Epidermal melanocyte (primary cell): ENCODE results near the gene COX8A.
"Not testable (repeated sequence)": the region's sequence is repeated elsewhere in the genome, so short reads cannot be mapped to it uniquely, and the experiment has no call there.

ENCODE experiments used
- DNase-seq: peaks from one replicate; pipeline ENCODE4 v3.0.0; 2011; ENCODE audit warnings: low spot score; ENCODE audit not compliant: insufficient read length

Gene COX8A

DNA sequence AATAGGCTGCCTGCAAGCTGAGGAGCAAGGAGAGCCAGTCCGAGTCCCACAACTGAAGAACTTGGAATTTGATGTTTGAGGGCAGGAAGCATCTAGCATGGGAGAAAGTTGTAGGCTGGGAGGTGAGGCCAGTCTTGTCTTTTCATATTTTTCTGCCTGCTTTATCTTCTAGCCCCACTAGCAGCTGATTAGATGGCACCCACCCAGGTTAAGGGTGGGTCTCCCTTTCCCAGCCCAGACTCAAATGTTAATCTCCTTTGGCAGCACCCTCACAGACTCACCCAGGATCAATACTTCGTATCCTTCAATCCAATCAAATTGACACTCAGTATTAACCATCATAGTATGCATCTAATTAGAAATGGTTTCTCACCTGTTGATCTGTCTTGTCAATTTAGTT, 5.0 kb upstream of the COX8A start:
- no peak for DNase-seq

- no peak for DNase-seq
Observed at GRCh38 chr11:63970902-63971301, 3.5 kb upstream of the COX8A start.

GRCh38 chr11:63973912-63974258, 535 bp upstream of the COX8A start:
- not testable (repeated sequence) for DNase-seq

- DNase-seq, result no peak
Observed at GRCh38 chr11:63978551-63979239, 4.3 kb downstream of the COX8A start.

- no peak for DNase-seq
Observed at GRCh38 chr11:63979426-63979825, 5.0 kb downstream of the COX8A start.

- peak; percentile 16 for DNase-seq
Observed at GRCh38 chr11:63985812-63986155, 11.4 kb downstream of the COX8A start.

- DNase-seq, result peak; percentile 97
Observed at GRCh38 chr11:63986156-63986931, 11.9 kb downstream of the COX8A start, which contains the start of gene OTUB1. TSS of gene OTUB1 (plus strand) at chr11:63986438. CDS start at chr11:63986457, 19 bp downstream.

DNA sequence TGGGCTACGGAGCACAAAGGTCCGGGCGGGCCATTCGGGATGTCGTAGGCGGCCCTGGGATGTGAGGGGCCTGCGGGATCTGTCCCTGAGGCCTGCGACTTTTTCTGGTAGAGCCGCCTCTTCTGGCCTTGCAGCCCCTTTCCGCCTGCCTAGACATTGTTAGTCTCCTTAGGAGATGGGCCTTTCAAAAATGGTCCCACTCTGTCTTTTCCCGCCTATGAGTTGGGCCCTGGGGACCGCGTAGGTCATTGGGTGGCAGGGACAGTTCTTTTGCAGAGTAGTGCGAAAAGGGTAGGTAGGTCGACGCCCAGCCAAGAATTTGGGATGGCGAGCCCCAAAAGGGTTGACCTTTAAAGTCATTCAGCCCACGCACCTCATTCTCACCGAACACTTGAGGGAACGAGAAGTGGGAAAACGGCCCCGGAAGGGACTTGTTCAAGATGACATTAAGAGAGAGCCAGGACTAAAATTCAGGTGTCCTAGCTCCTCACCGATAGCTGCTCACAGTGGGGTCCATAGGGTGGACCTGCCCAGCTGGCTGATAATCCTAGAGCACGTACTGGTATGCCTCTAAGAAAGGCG, 12.6 kb downstream of the COX8A start:
- DNase-seq, result no peak

DNA sequence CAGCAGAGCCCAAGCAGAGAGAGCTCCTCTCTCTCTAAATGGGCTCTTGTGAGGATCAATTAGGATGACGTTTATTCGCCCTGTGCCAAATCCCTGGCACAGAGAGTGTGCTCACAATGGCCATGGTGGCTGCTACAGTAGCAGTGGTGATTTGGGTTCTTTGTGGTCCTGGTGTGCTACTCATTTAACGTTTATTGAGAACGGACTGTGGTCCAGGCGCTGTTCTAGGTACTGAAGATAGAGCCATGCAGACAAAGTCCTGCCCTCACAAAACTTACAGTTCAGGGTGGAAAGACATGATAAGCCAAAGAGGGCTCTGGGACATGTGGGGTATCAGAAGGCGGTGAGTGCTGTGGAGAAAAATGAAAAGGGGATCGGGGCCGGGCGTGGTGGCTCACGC, 17.1 kb downstream of the COX8A start:
- DNase-seq, result no peak

DNA sequence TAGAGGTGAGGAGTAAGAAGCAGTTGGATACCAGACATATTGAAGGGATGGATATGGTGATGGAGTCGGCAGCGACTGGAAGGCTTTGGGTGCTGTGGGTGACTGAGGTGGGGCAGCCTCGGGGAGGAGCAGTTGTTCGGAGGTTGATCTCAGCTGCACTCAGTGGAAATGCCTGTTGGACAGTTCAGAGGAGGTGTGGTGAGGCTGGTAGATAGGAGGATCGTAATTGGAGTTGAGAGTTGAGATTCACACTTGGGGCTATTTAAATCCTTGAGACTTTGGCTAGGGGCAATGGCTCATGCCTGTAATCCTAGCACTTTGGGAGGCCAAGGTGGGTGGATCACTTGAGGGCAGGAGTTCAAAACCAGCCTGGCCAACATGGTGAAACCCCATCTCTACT, 18.7 kb downstream of the COX8A start:
- DNase-seq, result no peak

GRCh38 chr11:63993993-63994392, 19.6 kb downstream of the COX8A start:
- no peak for DNase-seq

- DNase-seq, result no peak
Observed at GRCh38 chr11:63996512-63996911, 22.1 kb downstream of the COX8A start.

DNA sequence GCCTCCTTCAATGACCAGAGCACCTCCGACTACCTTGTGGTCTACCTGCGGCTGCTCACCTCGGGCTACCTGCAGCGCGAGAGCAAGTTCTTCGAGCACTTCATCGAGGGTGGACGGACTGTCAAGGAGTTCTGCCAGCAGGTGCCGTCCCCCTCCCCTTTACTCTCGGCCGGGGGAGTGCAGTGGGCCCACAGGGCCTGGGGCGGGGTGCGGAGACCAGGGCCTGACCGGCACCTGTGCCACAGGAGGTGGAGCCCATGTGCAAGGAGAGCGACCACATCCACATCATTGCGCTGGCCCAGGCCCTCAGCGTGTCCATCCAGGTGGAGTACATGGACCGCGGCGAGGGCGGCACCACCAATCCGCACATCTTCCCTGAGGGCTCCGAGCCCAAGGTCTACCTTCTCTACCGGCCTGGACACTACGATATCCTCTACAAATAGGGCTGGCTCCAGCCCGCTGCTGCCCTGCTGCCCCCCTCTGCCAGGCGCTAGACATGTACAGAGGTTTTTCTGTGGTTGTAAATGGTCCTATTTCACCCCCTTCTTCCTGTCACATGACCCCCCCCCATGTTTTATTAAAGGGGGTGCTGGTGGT, 22.8 kb downstream of the COX8A start:
- DNase-seq, result no peak

DNA sequence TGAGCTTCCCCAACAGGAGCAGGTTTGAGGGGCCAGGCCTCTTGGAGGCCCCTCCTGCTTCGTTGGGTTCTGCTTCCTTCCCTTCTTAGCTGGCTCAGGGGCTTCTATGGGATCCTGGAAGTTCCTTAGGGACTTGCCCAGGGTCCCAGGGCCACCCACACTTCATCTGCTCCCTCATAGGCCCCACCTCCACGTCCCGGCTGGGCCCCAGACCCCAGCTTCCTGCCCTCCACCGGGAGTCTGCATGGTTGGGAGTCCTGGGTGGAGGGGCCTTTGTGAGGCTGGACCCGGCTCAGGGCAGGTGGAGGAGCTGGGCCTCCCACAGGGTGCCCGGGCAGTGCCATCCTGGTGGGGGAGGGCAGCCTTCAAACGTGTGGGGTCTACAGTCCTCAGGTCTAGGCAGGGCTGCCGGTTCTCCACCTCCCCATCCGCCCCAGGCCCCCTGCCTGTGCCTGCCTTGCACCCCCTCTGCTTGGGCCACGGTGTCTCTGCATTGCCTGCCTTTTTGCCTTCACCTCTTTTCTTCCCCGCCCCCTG, 23.4 kb downstream of the COX8A start:
- DNase-seq, result no peak

- no peak for DNase-seq
Observed at GRCh38 chr11:63998558-63999348, 24.3 kb downstream of the COX8A start.

- no peak for DNase-seq
Observed at GRCh38 chr11:63999349-64000025, 25.1 kb downstream of the COX8A start.

DNA sequence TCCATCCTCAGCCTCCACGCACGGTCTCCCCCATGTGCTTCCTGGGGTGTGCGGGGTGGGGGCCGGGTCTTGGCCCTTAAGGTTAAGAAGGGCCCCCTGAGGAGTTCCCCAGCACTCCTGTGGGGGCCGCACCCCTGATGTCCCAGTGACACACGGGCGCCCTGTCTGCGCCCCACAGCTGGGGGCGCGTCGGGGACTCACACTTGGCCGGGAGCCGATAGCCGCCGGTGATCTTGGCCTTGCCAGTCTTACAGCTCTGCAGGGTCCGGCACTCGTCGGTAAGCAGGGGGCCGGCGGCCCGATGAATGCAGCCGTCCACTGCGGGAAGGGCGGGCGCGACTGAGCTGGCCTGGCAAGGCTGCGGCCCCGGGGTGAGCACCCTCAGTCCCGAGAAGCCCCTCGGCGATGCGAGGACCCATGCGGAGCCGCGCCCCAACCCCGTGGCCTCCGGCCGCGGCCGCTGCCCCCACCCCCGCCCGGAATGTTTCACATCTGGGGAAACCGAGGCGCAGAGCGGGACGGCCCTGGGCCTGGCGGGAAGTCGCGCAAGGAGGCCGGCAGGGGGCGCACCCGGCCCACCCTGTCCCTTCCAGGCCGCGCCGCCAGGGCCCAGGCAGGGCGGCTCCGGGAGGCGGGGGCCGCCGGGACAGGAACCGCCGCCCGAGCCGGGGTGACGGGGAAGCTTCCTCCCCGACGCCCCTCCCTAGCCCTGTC, 25.8 kb downstream of the COX8A start:
- peak; percentile 83 for DNase-seq

DNA sequence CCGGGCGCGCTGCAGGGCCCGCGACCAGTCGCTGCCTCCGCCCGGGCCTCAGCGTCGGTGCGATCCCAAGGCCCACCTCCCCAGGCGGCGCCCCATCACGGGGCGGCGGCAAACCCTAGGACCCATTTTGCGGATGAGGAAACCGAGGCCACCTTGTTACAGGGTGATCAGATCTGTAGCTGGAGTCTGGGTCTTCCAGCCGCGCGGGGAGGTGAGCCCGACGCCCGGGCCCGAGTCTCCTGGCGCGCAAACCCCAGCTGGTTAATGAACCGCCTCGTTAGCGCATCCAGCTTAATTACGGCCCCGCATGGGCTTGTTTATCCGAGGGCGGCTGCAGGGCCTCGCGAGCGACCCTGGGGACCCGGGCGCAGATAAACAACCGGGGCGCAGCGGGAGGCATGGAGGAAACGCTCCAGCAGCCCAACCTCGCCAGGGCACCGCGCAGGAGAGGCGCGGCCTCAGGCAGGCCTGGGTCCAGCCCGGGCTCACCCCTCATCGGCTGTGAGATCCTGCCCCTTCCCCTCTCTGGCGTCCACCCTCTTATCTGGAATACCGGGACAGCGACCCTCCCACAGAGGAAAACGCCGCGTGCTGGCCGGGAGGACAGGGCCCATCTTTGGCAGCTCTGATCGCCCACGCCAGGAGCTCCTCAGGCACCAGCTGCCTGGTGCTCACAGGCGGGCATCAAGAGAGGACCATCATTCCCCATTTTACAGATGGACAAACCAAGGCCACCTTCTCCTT, 26.5 kb downstream of the COX8A start:
- no peak for DNase-seq
